HG03280 (cell line): ENCODE results near the gene PIN4.
"Not testable (repeated sequence)": the region's sequence is repeated elsewhere in the genome, so short reads cannot be mapped to it uniquely, and the experiment has no call there.

Source experiments
- ATAC-seq: cut with Tn5 transposase; IDR thresholded peaks from one replicate; pipeline ENCODE4 v1.9.1; 2021; ENCODE audit warnings: mild to moderate bottlenecking, moderate library complexity; ENCODE audit not compliant: unreplicated experiment

The PIN4 gene

GRCh38 chrX:72201836-72202536, 20.4 kb downstream of the PIN4 start:
- no peak for ATAC-seq

DNA sequence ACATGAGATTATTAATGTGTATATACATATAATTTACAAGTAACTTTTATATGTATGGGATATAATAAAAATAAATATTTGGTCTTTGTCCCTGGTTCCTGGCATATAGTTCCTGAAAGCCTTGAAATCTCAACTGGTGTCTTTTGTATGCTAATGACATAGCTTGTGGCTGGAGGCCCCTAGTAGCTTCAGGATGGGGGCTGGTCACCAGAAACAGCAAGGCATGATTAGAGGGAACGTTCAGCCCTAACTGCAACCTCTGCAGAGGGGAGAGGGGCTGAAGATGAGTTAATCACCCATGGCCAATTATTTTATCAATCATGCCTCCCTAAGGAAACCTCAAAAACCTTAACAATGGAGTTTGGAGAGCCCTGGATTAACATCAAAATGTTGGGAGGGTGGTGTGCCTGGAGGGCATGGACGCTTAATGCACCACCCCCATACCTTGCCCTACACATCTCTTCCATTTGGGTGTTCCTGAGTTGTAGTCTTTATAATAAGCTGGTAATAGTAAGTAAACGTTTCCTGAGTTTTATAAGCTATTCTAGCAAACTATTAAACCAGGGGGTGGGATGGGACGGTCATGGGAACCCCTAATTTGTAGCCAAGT, 21.3 kb downstream of the PIN4 start:
- ATAC-seq, result no peak

DNA sequence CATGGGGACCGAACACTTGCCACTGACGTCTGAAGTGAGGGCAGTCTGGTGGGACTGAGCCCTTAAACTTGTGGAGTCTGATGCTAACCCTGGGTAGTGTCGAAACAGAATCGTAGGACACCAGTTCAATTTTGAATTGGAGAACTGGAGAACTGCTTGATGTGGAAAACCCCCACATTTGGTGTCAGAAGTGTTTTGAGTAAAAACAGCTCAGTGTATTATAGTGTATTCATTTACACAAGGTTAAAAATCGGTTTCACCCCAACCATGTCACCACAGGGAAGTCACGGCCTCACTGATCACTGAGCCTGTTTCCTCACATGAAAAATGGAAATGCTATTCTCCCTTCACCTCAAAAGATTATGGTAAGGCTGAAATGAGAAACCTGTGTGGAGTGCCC, 21.9 kb downstream of the PIN4 start:
- ATAC-seq, result no peak

DNA sequence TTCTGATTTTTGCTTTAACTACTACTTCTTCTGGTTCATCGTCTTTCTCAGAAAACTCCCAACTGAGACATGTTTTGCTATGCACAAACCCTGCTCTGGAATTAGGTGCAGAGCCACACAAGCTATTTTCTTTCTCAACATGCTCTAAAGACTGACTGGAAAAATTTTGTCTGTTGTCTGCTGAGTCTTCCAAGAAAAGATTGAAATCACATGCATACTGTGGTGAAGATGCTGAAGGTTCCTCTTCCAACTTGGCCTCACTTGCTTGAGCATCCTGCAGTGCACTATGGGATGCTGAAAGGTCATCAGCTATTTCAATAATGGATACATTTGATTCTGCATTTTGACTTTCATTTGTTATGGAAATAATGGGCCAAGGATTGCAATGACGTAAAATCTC, 24.1 kb downstream of the PIN4 start:
- no peak for ATAC-seq

GRCh38 chrX:72207366-72207765, 25.8 kb downstream of the PIN4 start:
- no peak for ATAC-seq

DNA sequence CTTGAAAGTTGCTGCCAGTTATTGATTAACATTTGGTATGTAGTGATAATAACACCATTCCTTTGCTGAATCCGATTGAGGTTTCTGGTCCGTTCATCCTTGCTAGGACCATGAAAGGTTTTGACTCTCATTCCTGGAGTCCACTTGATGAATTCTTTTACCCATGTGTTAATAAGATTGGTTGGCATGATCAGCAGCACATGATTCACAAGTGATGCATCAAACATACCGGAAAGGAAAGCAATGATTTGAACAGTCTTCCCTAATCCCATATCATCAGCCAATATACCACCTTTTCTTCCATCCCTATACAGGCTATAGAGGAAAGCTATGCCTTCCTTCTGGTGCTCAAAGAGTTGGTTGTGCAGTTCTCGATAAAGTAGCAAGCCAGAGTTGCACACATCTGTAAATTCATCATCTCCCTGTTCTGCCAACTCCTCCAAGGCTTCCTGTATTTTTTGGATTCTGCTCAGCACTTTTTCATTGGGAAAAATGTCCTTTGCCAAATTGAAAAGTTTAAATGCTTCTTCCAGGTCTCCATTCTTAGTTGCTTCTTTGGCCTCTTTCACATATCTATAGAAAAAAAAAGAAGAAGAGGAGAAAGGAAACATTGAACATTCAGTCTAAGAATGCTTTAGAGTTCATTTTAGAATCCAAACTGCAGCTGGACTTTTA, 26.7 kb downstream of the PIN4 start:
- no peak for ATAC-seq

GRCh38 chrX:72216973-72217372, 35.4 kb downstream of the PIN4 start:
- ATAC-seq, result no peak

- not testable (repeated sequence) for ATAC-seq
Observed at GRCh38 chrX:72220375-72220774, 38.8 kb downstream of the PIN4 start.

- no peak for ATAC-seq
Observed at GRCh38 chrX:72230290-72230689, 48.7 kb downstream of the PIN4 start.

GRCh38 chrX:72236841-72237240, 55.3 kb downstream of the PIN4 start:
- ATAC-seq, result no peak

DNA sequence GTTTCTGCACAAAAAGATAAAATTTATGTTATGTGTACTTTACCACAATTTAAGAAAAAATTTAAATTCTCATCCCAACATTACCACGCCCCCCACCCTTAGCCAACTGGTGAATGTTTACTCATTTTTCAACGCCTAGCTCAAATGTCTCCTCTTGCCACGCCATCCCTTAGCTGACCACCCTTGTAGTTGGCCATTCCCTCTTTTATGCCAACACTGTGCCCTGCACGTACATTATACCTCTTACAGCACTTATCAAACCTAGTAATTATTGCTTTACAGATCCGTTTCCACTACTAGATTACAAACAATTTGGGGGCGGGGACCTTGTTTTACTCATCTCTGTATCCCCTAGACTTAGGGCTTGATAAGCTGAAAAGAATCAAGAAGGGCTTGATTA, 56.6 kb downstream of the PIN4 start:
- no peak for ATAC-seq

DNA sequence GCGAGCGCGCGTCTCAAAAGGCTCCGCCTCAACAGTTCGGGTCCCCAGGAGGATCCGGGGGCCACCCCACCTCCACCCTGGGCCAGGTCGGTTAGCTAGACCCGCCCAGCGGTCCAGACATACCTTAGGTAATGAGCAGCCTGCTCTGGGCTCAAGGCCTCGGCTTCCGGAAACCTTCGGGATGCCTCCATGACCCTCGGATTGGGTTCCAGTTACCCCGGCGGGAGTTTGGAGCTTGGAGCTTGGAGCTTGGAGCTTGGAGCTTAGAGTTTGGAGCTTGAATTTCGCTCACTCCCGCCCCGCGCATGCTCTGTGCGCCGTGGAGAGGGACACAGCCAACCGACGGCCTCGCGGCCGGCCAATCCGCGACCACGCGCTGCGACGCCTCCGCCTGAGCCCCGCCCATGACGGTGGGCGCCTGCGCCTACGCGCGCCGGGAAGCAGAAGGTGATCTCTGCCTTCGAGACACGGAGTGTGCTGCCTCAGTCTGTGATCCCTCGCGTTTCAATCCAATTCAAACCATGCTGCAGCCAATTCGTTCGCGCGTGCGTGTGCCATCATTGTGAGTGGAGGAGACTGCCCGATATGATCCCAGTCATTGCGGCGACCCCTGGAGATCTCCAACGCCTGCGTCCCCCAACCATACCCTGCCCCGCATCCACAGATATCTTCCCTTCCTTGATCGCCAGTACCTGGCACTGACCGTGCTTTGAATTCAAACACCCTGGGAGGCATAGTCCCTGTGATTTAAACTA, 57.3 kb downstream of the PIN4 start, which contains the start of gene ERCC6L:
ERCC6L (minus strand) TSS at position 307 of the 755 bp plus-strand sequence; CDS start at position 191, 116 bp downstream.
- peak; percentile 97 for ATAC-seq

DNA sequence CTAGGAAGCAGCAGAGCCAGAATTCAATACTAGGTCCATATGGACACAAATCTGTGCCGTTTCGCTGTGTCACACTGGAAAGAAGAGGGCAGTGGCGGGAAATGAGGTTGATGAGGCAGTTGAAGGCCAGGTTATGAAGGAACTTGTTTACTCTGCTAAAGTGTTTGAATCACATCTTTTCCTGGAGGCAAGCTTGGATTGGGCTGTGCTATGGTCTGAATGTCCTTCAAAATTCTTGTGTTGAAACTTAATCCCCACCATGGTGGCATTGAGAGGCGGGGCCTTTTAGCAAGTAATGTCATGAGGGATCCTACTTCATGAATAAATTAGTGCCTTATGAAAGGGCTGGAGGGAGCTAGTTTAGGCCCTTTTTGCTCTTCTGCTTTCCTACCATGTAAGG, 59.4 kb downstream of the PIN4 start:
- ATAC-seq, result no peak

- no peak for ATAC-seq
Observed at GRCh38 chrX:72243472-72243871, 61.9 kb downstream of the PIN4 start.

DNA sequence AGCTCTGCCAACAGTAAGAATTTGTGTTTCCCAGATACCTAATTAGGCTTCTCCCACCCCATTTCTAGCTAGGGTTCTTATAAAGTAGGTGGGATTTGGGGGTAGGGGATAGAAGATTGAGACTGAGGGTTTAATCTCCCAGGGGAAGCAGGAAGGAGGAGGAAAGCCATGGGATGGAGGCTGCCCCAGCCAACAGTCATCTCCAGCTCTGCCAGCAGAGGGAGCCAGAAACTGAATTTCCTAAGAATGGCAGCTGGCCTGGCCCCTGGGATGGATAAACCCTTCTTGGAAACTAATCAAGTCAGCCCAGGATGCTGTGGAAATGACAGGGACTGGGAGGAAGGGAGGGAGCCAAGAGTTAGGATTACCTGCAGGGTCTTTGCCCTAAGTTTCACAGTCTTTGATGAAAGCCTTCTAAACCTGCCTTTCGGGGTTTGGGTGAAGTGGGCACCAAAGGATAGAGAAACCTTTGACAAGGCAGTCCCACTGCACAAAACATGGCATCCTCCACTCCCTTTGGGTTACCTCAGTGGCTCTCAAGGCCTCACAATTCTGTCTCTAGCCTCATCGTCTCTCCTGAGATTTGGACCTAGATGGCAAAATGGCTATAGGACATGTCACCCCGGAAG, 64.0 kb downstream of the PIN4 start:
- no peak for ATAC-seq

- no peak for ATAC-seq
Observed at GRCh38 chrX:72247206-72247942, 65.8 kb downstream of the PIN4 start.
